HG02798 (cell line): Measurements from ENCODE around the gene HCRTR1.

Experiments used
- ATAC-seq: cut with Tn5 transposase; IDR thresholded peaks from one replicate; pipeline ENCODE4 v1.9.1; 2021; ENCODE audit warnings: mild to moderate bottlenecking; ENCODE audit not compliant: unreplicated experiment, poor library complexity

Gene HCRTR1

GRCh38 chr1:31646259-31646960 lies 28.9 kb downstream of the HCRTR1 start:
- ATAC-seq: no peak

- ATAC-seq: no peak
These were observed 29.6 kb downstream of the HCRTR1 start for GRCh38 chr1:31647106-31647505.

- no peak for ATAC-seq
These were observed 30.7 kb downstream of the HCRTR1 start for GRCh38 chr1:31648190-31648589.

- ATAC-seq: no peak
These were observed 31.3 kb downstream of the HCRTR1 start for GRCh38 chr1:31648641-31649357.

- ATAC-seq: no peak
These were observed 32.9 kb downstream of the HCRTR1 start for GRCh38 chr1:31650161-31651088.

GRCh38 chr1:31651089-31651420 lies 33.6 kb downstream of the HCRTR1 start:
- ATAC-seq: no peak

- ATAC-seq: no peak
These were observed 34.3 kb downstream of the HCRTR1 start for GRCh38 chr1:31651766-31652165.

GRCh38 chr1:31652891-31653499 lies 35.5 kb downstream of the HCRTR1 start:
- no peak for ATAC-seq

GRCh38 chr1:31653717-31654473 lies 36.4 kb downstream of the HCRTR1 start:
- no peak for ATAC-seq

GRCh38 chr1:31654474-31654776 lies 36.9 kb downstream of the HCRTR1 start:
- no peak for ATAC-seq

- ATAC-seq: no peak
These were observed 37.6 kb downstream of the HCRTR1 start for GRCh38 chr1:31655104-31655503.

- ATAC-seq: no peak
These were observed 38.3 kb downstream of the HCRTR1 start for GRCh38 chr1:31655756-31656155.

GRCh38 chr1:31657020-31657804 lies 39.7 kb downstream of the HCRTR1 start:
- ATAC-seq: no peak

GRCh38 chr1:31657972-31658510 lies 40.6 kb downstream of the HCRTR1 start:
- ATAC-seq: no peak

GRCh38 chr1:31658721-31659120 lies 41.2 kb downstream of the HCRTR1 start:
- ATAC-seq: no peak

- no peak for ATAC-seq
These were observed 42.4 kb downstream of the HCRTR1 start for GRCh38 chr1:31659889-31660288.

GRCh38 chr1:31660871-31661455 lies 43.5 kb downstream of the HCRTR1 start:
- ATAC-seq: no peak

- ATAC-seq: no peak
These were observed 44.4 kb downstream of the HCRTR1 start for GRCh38 chr1:31661856-31662255.

- no peak for ATAC-seq
These were observed 45.0 kb downstream of the HCRTR1 start for GRCh38 chr1:31662463-31662862.
